DLD1 (cell line): ENCODE results near the gene RAB24.
"Not testable (repeated sequence)": the region's sequence is repeated elsewhere in the genome, so short reads cannot be mapped to it uniquely, and the experiment has no call there.

Source experiments
- in situ Hi-C: cut with HindIII; loops from 2 replicates; pipeline ENCODE4 v1.10.0; 2017; ENCODE audit warnings: low sequenced_read_pairs

RAB24 gene

DNA sequence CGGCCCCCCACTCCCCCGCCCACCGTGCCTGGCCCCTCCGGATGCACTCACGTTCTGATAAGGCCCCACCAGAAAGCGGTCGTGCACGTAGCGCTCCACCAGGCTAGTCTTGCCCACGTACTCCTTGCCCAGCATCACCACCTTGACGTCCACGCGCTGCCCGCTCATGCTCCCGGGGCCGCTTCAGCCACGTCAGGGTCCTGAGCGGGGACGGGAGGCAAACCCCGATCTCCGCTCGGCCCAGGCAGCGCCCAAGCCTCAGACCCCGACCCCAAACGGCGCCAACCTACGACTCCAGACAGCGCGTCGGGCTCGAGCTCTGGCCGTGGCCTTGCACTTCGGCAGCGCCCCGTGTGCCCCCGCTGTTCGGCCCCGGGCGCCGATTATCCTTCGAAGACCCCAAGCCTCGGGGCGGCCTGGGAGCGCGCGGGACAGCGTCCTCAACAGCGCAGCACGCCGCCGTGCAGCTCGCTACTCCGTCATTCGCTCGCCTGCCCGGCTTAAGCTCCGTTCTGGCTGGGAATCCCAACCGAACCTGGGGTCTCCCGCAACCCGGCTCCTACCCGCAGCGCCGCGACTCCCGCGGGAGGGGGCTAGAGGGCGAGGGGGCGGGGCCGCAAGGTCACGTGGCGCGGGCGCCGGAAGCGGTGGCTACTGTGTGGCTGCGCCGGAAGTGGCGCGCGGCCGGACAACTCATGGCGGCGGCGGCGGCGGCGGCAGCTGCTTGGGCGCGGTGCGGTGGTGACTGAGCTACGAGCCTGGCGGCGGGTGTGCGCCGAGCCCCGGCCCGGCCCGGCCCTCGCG lies at the start of gene RAB24, which contains the start of gene PRELID1:
RAB24 (minus strand) TSS at position 599 of the 804 bp plus-strand sequence; CDS start at position 168, 431 bp downstream.
PRELID1 (plus strand) TSS at position 679 of the 804 bp plus-strand sequence. CDS start 187 bp downstream, outside the sequence.
- in situ Hi-C loops: no loop called here

DNA sequence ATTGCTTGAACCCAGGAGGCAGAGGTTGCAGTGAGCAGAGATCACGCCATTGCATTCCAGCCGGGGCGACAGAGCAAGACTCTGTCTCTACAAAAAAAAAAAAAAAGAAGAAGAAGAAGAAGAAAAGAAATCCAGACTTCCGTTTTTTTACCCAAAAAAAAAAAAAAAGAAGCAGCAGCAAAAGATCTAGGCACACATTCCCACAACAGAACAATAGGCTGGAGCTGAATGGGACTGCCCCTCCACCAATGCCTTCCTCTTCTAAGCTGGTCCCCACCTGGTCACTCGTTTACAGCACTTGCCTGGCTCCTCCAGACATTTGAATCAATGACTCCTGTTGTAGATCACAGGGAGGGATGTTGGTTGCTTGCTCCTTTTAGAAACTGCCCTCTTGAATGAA lies 49.6 kb upstream of the RAB24 start:
- in situ Hi-C loops: no loop called here

GRCh38 chr5:177351392-177352329 lies 48.1 kb upstream of the RAB24 start, which contains the start of gene LMAN2:
LMAN2 (minus strand) TSS chr5:177351668; CDS start chr5:177351647, 21 bp downstream.
- in situ Hi-C loops: no loop called here

DNA sequence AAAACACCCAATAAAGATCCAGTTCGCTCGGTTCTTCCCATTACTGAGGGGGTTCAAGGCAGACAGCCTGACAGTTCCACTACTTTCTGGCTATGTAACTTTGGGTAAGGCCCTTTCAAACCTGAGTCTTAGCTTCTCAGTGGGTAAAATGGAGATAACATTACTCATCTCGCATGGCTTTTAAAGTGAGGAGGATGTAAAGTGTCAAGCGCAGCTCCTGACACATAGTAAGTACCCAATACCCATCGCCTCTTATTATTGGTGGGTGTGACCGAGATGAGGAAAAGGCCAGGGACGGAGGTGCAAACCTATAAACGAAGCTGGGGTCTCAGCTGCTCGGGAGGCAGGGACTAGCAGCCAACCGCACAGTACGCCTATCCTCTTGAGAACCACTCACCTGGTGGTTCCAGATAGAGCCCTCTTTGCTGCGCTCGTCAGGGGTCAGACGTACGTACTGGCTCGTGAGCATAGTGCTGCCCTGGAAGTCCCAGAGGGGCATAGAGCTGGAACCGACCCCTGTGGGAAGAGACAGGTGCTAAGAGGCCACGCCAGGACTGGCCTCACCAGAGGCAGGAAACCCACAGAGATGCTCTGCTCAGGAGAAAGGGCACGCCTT lies 47.4 kb upstream of the RAB24 start:
- in situ Hi-C loops: no loop called here

- in situ Hi-C loops: no loop called here
Observed at GRCh38 chr5:177349762-177350161, 46.2 kb upstream of the RAB24 start.

- in situ Hi-C loops: no loop called here
Observed at GRCh38 chr5:177349362-177349647, 45.8 kb upstream of the RAB24 start.

GRCh38 chr5:177347699-177348098 lies 44.2 kb upstream of the RAB24 start:
- in situ Hi-C loops: no loop called here

DNA sequence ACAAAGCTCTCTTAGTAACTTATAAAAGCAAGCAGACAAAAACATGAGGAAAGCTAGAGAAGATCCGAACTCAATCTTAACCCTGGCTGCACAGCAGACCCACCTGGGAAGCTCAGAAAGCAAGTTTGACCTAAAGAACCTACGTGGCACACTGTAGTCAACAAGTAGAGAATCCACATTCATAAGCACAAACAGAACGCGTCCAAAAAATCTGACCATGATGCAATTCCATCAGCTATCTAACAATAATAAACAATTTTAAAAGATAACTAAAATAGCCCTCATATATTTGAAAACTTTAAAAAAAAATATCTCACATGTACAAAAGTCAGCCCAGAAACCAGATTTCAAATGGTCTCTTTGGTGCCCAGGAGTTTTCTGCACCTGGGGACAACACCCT lies 43.3 kb upstream of the RAB24 start:
- in situ Hi-C loops: no loop called here

DNA sequence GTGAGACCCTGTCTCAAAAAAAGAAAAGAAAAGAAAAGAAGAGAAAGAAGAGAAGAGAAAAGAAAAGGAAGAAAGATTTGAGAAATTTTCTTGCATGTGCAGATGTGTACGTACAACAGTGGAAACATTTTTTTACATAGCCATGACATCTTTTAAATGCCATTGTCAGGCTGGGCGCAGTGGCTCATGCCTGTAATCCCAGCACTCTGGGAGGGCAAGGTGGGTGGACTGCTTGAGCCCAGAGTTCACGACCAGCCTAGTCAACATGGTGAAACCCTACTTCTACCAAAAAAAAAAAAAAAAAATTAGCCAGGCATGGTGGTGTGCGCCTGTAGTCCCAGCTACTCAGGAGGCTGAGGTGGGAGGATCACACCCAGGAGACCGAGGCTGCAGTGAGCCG lies 41.4 kb upstream of the RAB24 start:
- in situ Hi-C loops: no loop called here

DNA sequence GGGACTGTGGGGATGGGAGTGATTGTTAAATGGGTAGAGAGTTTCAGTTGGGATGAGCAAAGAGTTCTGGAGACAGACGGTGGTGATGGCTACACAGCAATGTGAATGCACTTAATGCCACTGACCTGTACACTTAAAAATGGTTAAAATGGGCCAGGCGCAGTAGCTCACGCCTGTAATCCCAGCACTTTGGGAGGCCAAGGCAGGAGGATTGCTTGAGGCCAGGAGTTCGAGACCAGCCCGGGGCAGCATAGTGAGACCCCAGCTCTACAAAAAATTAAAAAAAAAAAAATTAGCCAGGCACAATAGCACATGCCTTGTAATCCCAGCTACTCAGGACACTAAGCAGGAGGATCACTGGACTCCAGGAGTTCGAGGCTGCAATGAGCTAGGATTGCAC lies 40.3 kb upstream of the RAB24 start:
- in situ Hi-C loops: no loop called here

DNA sequence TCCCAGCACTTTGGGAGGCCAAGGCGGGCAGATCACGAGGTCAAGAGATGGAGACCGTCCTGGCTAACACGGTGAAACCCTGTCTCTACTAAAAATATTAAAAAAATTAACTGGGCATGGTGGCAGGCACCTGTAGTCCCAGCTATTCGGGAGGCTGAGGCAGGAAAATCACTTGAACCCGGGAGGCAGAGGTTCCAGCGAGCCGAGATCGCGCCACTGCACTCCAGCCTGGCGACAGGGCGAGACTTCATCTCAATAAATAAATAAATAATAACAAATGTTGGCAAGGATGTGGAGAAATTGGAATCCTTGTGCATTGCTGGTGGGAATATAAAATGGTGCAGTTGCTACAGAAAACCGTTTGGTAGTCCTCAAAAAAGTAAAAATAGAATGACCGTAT lies 39.5 kb upstream of the RAB24 start:
- in situ Hi-C loops: not testable (repeated sequence)

DNA sequence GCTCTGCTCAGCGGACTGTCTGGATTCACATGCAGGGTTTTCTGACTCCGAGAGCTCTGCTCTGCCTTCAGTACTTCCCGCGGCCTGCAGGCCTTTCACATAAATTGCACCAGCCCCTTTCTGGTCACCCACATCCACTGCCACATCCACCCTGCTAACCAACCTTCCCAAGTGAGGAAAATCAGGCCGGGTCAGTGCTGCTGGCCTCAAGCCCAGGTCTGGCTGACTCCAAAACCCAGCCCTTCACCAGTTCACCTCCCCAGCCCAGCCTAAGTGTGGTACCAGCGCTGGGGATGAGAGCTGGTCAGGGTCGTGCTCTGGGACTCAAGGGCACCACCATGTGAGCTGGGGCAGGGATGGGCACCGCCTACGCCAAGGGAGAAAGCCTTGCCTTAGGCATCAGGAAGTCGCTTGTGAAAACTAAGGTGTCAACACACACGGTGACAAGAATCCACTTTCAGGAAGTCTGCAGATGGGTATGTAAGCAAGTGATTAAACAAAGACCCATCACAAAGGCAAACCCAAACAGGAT lies 35.7 kb upstream of the RAB24 start:
- in situ Hi-C loops: no loop called here

- in situ Hi-C loops: no loop called here
Observed at GRCh38 chr5:177338251-177339106, 35.0 kb upstream of the RAB24 start.

DNA sequence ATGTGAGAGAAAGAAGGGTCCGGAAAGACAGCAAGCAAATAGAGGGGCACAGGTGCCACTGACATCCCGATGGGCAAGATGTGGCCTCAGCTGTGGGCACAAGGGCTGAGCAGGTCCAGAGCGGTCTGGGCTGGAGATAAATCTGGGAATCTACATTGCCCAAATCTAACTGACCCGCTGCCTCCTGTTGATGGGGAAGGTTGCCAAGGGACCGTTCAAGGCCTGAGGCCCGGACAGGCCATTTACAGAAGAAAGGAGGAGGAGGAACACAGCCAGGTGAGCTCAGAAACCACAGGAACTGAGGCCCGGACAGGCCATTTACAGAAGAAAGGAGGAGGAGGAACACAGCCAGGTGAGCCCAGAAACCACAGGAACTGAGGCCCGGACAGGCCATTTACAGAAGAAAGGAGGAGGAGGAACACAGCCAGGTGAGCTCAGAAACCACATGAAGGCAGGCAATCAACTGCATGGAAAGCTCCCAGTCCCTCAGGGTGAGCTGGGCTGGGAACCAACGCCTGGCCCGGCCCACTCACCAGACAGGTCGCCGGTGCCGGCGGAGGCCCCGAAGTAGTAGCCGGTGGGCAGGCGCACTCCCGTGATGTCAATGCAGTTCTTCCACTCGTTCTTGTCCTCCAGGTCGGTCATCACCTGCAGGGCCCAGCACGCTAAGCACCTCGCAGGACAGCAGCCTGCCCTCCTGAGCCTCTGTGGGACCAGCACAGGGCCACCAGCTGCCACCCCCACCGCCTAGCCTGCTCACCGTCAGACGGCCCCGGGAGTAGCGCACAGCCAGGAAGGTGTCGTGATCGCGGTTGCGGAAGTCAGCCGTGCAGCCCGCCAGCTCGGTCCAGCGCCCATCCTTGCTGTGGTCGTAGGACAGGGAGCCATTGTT lies 33.3 kb upstream of the RAB24 start:
- in situ Hi-C loops: no loop called here

- in situ Hi-C loops: no loop called here
Observed at GRCh38 chr5:177336112-177336511, 32.6 kb upstream of the RAB24 start.

DNA sequence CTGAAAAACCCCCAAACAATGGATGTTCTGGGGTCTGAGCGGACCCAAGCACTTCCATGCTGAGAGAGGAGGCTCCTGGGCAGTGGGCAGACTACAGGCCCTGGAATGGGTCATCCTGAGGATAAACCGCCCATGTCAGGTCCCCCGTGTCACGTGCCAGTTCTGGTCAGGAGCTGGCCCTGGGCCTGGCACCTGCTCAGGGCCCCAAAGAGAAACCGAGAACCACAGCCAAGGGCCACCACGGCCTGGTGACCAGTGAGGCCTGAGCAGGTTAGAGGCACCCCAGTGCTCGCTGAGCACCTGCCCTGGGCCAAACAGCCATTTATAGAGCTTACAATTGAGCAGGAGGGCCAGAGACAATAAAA lies 32.2 kb upstream of the RAB24 start:
- in situ Hi-C loops: no loop called here

GRCh38 chr5:177334781-177335700 lies 31.5 kb upstream of the RAB24 start:
- in situ Hi-C loops: no loop called here

GRCh38 chr5:177334155-177334551 lies 30.6 kb upstream of the RAB24 start:
- in situ Hi-C loops: no loop called here
